GM23248 (cell line): ENCODE data around the gene ELAVL2.

Source experiments
- EZH2 ChIP-seq: fragments of 200-600 bp; sonication (generic); IDR thresholded peaks from 2 replicates; pipeline ENCODE4 v1.6.1; 2018; ENCODE audit warnings: antibody characterized with exemption, mild to moderate bottlenecking; ENCODE audit not compliant: insufficient read depth, poor library complexity, severe bottlenecking
- EZH2phosphoT487 ChIP-seq: fragments of 200-600 bp; sonication (generic); IDR thresholded peaks from 2 replicates; pipeline ENCODE4 v1.6.1; 2018; ENCODE audit warnings: antibody characterized with exemption, moderate library complexity, mild to moderate bottlenecking, low read depth; ENCODE audit not compliant: insufficient read depth

DNA sequence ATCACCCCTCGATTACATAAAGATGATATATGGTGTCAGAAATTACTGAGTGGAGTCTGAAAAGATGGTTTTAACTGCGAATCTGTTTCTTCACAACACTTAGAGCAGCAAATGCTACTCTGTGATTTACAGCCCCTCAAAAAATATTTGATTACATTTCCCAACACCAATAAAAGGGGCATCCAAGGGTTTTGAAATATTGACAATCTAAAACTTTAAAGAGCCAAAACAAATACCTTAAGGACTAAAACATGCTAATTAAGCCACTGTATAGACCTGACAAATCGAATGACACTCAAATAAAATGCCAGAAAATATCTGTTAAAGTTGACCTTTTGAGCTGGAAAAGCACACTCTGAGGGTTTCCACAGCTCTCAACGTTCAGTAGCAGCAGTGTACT is 73.2 kb downstream of the ELAVL2 start:
- no peak for TF ChIP-seq EZH2
- TF ChIP-seq EZH2phosphoT487: no peak
